HG03103 (cell line): Measurements from ENCODE around the gene PFKFB3.
"Not testable (repeated sequence)": the region's sequence is repeated elsewhere in the genome, so short reads cannot be mapped to it uniquely, and the experiment has no call there.

Experiments
- ATAC-seq: cut with Tn5 transposase; IDR thresholded peaks from one replicate; pipeline ENCODE4 v1.9.1; 2021; ENCODE audit warnings: low read depth; ENCODE audit not compliant: unreplicated experiment

PFKFB3 gene

GRCh38 chr10:6202684-6203330 is at the start of gene PFKFB3:
TSS of gene PFKFB3 (plus strand) at chr10:6202932. CDS start at chr10:6203261, 329 bp downstream.
- ATAC-seq, result peak; percentile 55

- no peak for ATAC-seq
These were observed 48.9 kb upstream of the PFKFB3 start for GRCh38 chr10:6153845-6154244.

- ATAC-seq, result no peak
These were observed 48.2 kb upstream of the PFKFB3 start for GRCh38 chr10:6154566-6154965.

GRCh38 chr10:6158276-6158675 is 44.5 kb upstream of the PFKFB3 start:
- no peak for ATAC-seq

GRCh38 chr10:6161921-6162320 is 40.8 kb upstream of the PFKFB3 start:
- ATAC-seq, result no peak

- no peak for ATAC-seq
These were observed 40.0 kb upstream of the PFKFB3 start for GRCh38 chr10:6162589-6163356.

- peak; percentile 92 for ATAC-seq
These were observed 39.1 kb upstream of the PFKFB3 start for GRCh38 chr10:6163364-6164270.

GRCh38 chr10:6164271-6165095 is 38.2 kb upstream of the PFKFB3 start:
- peak; percentile 10 for ATAC-seq

- no peak for ATAC-seq
These were observed 37.5 kb upstream of the PFKFB3 start for GRCh38 chr10:6165221-6165725.

- not testable (repeated sequence) for ATAC-seq
These were observed 36.8 kb upstream of the PFKFB3 start for GRCh38 chr10:6165933-6166332.

- no peak for ATAC-seq
These were observed 35.3 kb upstream of the PFKFB3 start for GRCh38 chr10:6167456-6167855.

GRCh38 chr10:6168084-6168483 is 34.6 kb upstream of the PFKFB3 start:
- no peak for ATAC-seq

- ATAC-seq, result no peak
These were observed 32.1 kb upstream of the PFKFB3 start for GRCh38 chr10:6170638-6171037.

- ATAC-seq, result no peak
These were observed 30.6 kb upstream of the PFKFB3 start for GRCh38 chr10:6171881-6172695.

GRCh38 chr10:6173203-6173602 is 29.5 kb upstream of the PFKFB3 start:
- ATAC-seq, result no peak

GRCh38 chr10:6174201-6174874 is 28.4 kb upstream of the PFKFB3 start:
- no peak for ATAC-seq

- ATAC-seq, result no peak
These were observed 27.2 kb upstream of the PFKFB3 start for GRCh38 chr10:6175329-6176055.

- ATAC-seq, result no peak
These were observed 26.0 kb upstream of the PFKFB3 start for GRCh38 chr10:6176691-6177231.
